WTC11 (cell line): ENCODE measurements around the gene NOTCH4. TPM values are rescaled to one million over a fixed set of nuclear protein-coding genes. Genes with fewer than 3 reads are reported as not detected.

Source experiments
- ATAC-seq: fragments of 200-7000 bp; cut with Tn5 transposase; 2 replicates; pipeline ENCODE4 v1.10.0; 2021; ENCODE audit warnings: mild to moderate bottlenecking, moderate library complexity
- CTCF ChIA-PET: fragments of 300-600 bp; sonication (Branson Sonifier 250); formaldehyde crosslinking; loops from one replicate; lab custom pipeline; 2021; ENCODE audit warnings: antibody characterized with exemption; lab: Charles Lee
- POLR2A ChIA-PET: fragments of 350-600 bp; sonication (Branson Sonifier 250); formaldehyde crosslinking; loops from one replicate; lab custom pipeline; 2021; ENCODE audit warnings: antibody characterized with exemption; lab: Charles Lee
- DNase-seq: peaks from one replicate; pipeline ENCODE4 v3.0.0; 2021; ENCODE audit warnings: low spot score
- H3K27ac Mint-ChIP-seq: 2 replicates; pipeline ENCODE4 v1.8.0; 2021; ENCODE audit warnings: mixed read lengths
- H3K27me3 Mint-ChIP-seq: 2 replicates; pipeline ENCODE4 v1.8.0; 2021; ENCODE audit warnings: low read depth, mild to moderate bottlenecking, moderate library complexity, mixed read lengths
- H3K36me3 Mint-ChIP-seq: 2 replicates; pipeline ENCODE4 v1.8.0; 2021; ENCODE audit warnings: mixed read lengths
- H3K4me1 Mint-ChIP-seq: 2 replicates; pipeline ENCODE4 v1.8.0; 2022; ENCODE audit warnings: mixed read lengths
- H3K4me3 Mint-ChIP-seq: 2 replicates; pipeline ENCODE4 v1.8.0; 2021; ENCODE audit warnings: mild to moderate bottlenecking, moderate library complexity, mixed read lengths
- H3K9me3 Mint-ChIP-seq: 2 replicates; pipeline ENCODE4 v1.8.0; 2021; ENCODE audit warnings: mixed read lengths
- AFF4 ChIP-seq: sonication (generic); formaldehyde crosslinking; IDR thresholded peaks from 2 replicates; pipeline ENCODE4 v1.8.1; 2023; ENCODE audit warnings: mild to moderate bottlenecking, missing genetic modification reagents, borderline replicate concordance
- ATF3 ChIP-seq: sonication (generic); formaldehyde crosslinking; conservative IDR thresholded peaks from 2 replicates; pipeline ENCODE4 v1.8.1; 2022; ENCODE audit warnings: mild to moderate bottlenecking, missing genetic modification reagents
- ETV6 ChIP-seq: sonication (generic); formaldehyde crosslinking; IDR thresholded peaks from 2 replicates; pipeline ENCODE4 v1.8.1; 2022; ENCODE audit warnings: mild to moderate bottlenecking, missing genetic modification reagents
- FOXK1 ChIP-seq: sonication (generic); formaldehyde crosslinking; IDR thresholded peaks from 2 replicates; pipeline ENCODE4 v1.8.0; 2022; ENCODE audit warnings: mild to moderate bottlenecking, moderate library complexity, missing genetic modification reagents
- GABPB1 ChIP-seq: sonication (generic); formaldehyde crosslinking; IDR thresholded peaks from 2 replicates; pipeline ENCODE4 v1.8.1; 2023; ENCODE audit warnings: mild to moderate bottlenecking, missing genetic modification reagents
- IRF1 ChIP-seq: sonication (generic); formaldehyde crosslinking; IDR thresholded peaks from 2 replicates; pipeline ENCODE4 v1.8.0; 2023; ENCODE audit warnings: missing genetic modification reagents
- JAZF1 ChIP-seq: fragments of 250-450 bp; sonication (Bioruptor Pico); IDR thresholded peaks from 2 replicates; pipeline ENCODE4 v1.9.0; 2021; ENCODE audit warnings: moderate library complexity, mild to moderate bottlenecking, inconsistent platforms
- KAT7 ChIP-seq: sonication (generic); formaldehyde crosslinking; IDR thresholded peaks from 2 replicates; pipeline ENCODE4 v1.8.1; 2023; ENCODE audit warnings: missing genetic modification reagents, mild to moderate bottlenecking, borderline replicate concordance
- MXD4 ChIP-seq: fragments of 250-450 bp; sonication (Bioruptor Pico); IDR thresholded peaks from 2 replicates; pipeline ENCODE4 v1.8.0; 2021; ENCODE audit warnings: mild to moderate bottlenecking, moderate library complexity, borderline replicate concordance
- MYBL2 ChIP-seq: sonication (generic); formaldehyde crosslinking; IDR thresholded peaks from 2 replicates; pipeline ENCODE4 v1.8.1; 2023; ENCODE audit warnings: mild to moderate bottlenecking, moderate library complexity, missing genetic modification reagents
- NR3C1 ChIP-seq: sonication (generic); formaldehyde crosslinking; conservative IDR thresholded peaks from 2 replicates; pipeline ENCODE4 v1.8.1; 2023; ENCODE audit warnings: low read depth, mild to moderate bottlenecking, missing genetic modification reagents
- OVOL2 ChIP-seq: fragments of 250-450 bp; sonication (Bioruptor Pico); IDR thresholded peaks from 2 replicates; pipeline ENCODE4 v1.9.0; 2021; ENCODE audit warnings: mild to moderate bottlenecking, borderline replicate concordance
- SMAD4 ChIP-seq: sonication (generic); formaldehyde crosslinking; IDR thresholded peaks from 2 replicates; pipeline ENCODE4 v1.8.0; 2022; ENCODE audit warnings: mild to moderate bottlenecking, missing genetic modification reagents
- USF1 ChIP-seq: sonication (generic); formaldehyde crosslinking; IDR thresholded peaks from 2 replicates; pipeline ENCODE4 v1.8.0; 2022; ENCODE audit warnings: mild to moderate bottlenecking, missing genetic modification reagents
- ZBTB21 ChIP-seq: sonication (generic); formaldehyde crosslinking; IDR thresholded peaks from 2 replicates; pipeline ENCODE4 v1.8.1; 2023; ENCODE audit warnings: mild to moderate bottlenecking, missing genetic modification reagents, borderline replicate concordance
- ZMAT4 ChIP-seq: fragments of 250-450 bp; sonication (Bioruptor Pico); IDR thresholded peaks from 2 replicates; pipeline ENCODE4 v1.9.0; 2021; ENCODE audit warnings: mild to moderate bottlenecking
- ZNF416 ChIP-seq: fragments of 250-450 bp; sonication (Bioruptor Pico); IDR thresholded peaks from 2 replicates; pipeline ENCODE4 v1.9.0; 2021; ENCODE audit warnings: mild to moderate bottlenecking, inconsistent platforms
- ZNF423 ChIP-seq: fragments of 250-450 bp; sonication (Bioruptor Pico); IDR thresholded peaks from 2 replicates; pipeline ENCODE4 v2.1.2; 2022; ENCODE audit warnings: mild to moderate bottlenecking, moderate library complexity
- ZNF425 ChIP-seq: fragments of 250-450 bp; sonication (Bioruptor Pico); conservative IDR thresholded peaks from 2 replicates; pipeline ENCODE4 v1.9.0; 2021; ENCODE audit warnings: mild to moderate bottlenecking
- ZNF671 ChIP-seq: fragments of 250-450 bp; sonication (Bioruptor Pico); IDR thresholded peaks from 2 replicates; pipeline ENCODE4 v1.8.0; 2021; ENCODE audit warnings: mild to moderate bottlenecking
- total RNA-seq: library from RNA; stranded (reverse); gene quantifications from 3 replicates; pipeline ENCODE4 v1.2.3, GENCODE V29; 2021

The NOTCH4 gene
- total RNA-seq, 1 experiment from 2014 or later, result 2.6 TPM

- no peak for TF ChIP-seq ZNF671 (CRISPR knock-in tag)
Observed at GRCh38 chr6:32167154-32167760, 56.6 kb downstream of the NOTCH4 start (continued).

GRCh38 chr6:32166411-32167061 is 57.3 kb downstream of the NOTCH4 start:
- CTCF ChIA-PET, result interaction anchor here (0.5 to 5.1 kb wide), 14 partner anchors 8 to 118 kb away, joined by 3 to 47 read pairs (median 7); partner anchors contain the start of genes AGPAT1, ATF6B, FKBPL and GPSM3
- TF ChIP-seq ETV6 (CRISPR knock-in tag) (0 out of 2 replicates have a peak, but pooled peaks have one; percentile 66), ATF3 (CRISPR knock-in tag) (no peak), KAT7 (CRISPR knock-in tag) (peak; percentile 34; the same call in 1 of the 2 replicates), FOXK1 (no peak), SMAD4 (no peak), ZBTB21 (CRISPR knock-in tag) (no peak), GABPB1 (CRISPR knock-in tag) (no peak), ZNF425 (CRISPR knock-in tag) (no peak), USF1 (0 out of 2 replicates have a peak, but pooled peaks have one; percentile 29)
- Mint-ChIP-seq H3K9me3 (no peaks in the 10 kb centered on the region), H3K27me3 (no peaks in the 10 kb centered on the region), H3K27ac (no peak overlapping the region), H3K4me3 (no peak overlapping the region), H3K4me1 (peaks cover 11% of the 10 kb centered on the region), H3K36me3 (peaks cover 44% of the 10 kb centered on the region)
- POLR2A ChIA-PET, result interaction anchor here (1.0 to 3.1 kb wide), 2 partner anchors 10 to 29 kb away, joined by 3 to 15 read pairs; no protein-coding TSS in a partner anchor
- DNase-seq (peak; percentile 88), ATAC-seq (peak; percentile 93)

GRCh38 chr6:32164295-32164694 is 59.6 kb downstream of the NOTCH4 start, which contains the start of gene EGFL8:
TSS of gene EGFL8 (plus strand) at chr6:32164595. CDS start at chr6:32166166, 1,571 bp downstream.
- Mint-ChIP-seq H3K27ac (peak within 1 kb of the TSS; percentile 12; the same call in 1 of the 2 replicates), H3K4me3 (no peak within 1 kb of the TSS)
- CTCF ChIA-PET, result interaction anchor here (0.6 to 5.1 kb wide), 8 partner anchors 10 to 1058 kb away, joined by 3 to 47 read pairs (median 5); partner anchors contain the start of genes ATF6B and FKBPL

More at GRCh38 chr6:32164295-32164694, 59.6 kb downstream of the NOTCH4 start, which contains the start of gene EGFL8:
- ATAC-seq, result no peak
- Mint-ChIP-seq H3K4me1 (peaks cover 11% of the 10 kb centered on the region), H3K9me3 (no peaks in the 10 kb centered on the region), H3K27me3 (no peaks in the 10 kb centered on the region), H3K36me3 (peaks cover 23% of the 10 kb centered on the region)
- TF ChIP-seq MXD4 (CRISPR knock-in tag) (no peak), ETV6 (CRISPR knock-in tag) (no peak), MYBL2 (no peak), ZNF423 (CRISPR knock-in tag) (no peak), IRF1 (no peak), ZMAT4 (no peak), AFF4 (CRISPR knock-in tag) (no peak), NR3C1 (CRISPR knock-in tag) (no peak), OVOL2 (CRISPR knock-in tag) (no peak), JAZF1 (no peak), ZNF416 (CRISPR knock-in tag) (no peak)
- DNase-seq, result no peak
- POLR2A ChIA-PET, result no interaction called here
